ENCODE data around the gene CD7. TPM values are rescaled to one million over a fixed set of nuclear protein-coding genes. Genes with fewer than 3 reads are reported as not detected.
A peak's percentile ranks its signal among the peaks of the same experiment; 100 is the strongest.

The CD7 gene
- total and polyA plus RNA-seq, 10 donors = 14.8 to 60.1 (median 24.3) TPM

DNA sequence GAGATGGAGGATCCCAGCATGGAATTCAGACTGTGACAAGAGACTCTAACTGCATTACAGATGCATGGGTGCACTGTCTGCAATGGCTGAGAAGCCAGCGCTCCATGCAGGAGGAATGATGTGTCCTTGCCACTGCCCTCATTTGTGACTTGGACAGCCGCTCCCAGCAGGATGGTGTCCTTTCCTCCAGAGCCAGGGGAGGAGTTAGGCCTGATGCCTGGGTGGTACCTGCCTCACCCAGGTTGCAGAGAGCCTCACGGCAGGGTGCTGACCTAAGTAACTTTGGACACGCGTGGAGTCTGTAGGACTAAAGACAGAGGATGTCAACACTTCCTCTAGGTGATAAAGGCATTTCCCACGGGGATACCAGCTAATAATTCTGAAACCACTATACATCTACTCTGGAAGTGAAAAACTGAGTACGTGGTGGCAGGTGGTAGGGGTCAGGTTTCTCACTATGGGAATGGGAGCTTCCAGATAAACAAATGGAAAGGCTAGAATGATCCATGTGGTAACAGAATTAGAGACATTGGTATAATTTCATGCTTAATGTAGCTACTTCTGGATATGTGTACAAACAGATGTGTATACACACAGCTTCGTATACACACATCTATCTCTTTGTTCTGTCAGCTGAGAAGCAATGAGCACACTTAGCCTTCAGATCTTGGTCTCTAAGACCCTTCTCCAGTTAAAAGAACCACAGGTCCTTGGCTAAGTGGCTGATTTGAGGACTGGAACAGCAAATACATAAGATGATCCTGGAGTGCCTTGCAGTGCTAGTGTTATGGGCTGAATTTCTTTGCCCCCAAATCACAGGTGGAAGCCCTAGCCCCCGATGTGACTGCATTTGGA lies 30.2 kb downstream of the CD7 start:
- no peak overlapping the region for H3K4me3 ChIP-seq
- H3K9me3 ChIP-seq = no peaks in the 10 kb centered on the region
- intact Hi-C loops (cut with DNase I; ENCODE audit: low total_unique reads) = no loop called here
- no peaks in the 10 kb centered on the region for H3K27me3 ChIP-seq (replicated peaks in 1 of 7)
- H3K27ac ChIP-seq = peak overlapping the region in 4 of 8 donors; percentile 29 to 55 (median 38)
- DNase-seq = no peak
- H3K36me3 ChIP-seq = no peaks in the 10 kb centered on the region
- 62 to 78% (median 71%) methylated on average over 8 to 9 of the region's 9 CpGs for WGBS, 5 donors
- peaks cover 0 to 46% (median 21%) of the 10 kb centered on the region in 6 donors for H3K4me1 ChIP-seq
- no peak for TF ChIP-seq POLR2A (IDR thresholded peaks at IDR 0.05)
- TF ChIP-seq POLR2AphosphoS5 (IDR thresholded peaks at IDR 0.05) = no peak
- TF ChIP-seq, protein P1, sequence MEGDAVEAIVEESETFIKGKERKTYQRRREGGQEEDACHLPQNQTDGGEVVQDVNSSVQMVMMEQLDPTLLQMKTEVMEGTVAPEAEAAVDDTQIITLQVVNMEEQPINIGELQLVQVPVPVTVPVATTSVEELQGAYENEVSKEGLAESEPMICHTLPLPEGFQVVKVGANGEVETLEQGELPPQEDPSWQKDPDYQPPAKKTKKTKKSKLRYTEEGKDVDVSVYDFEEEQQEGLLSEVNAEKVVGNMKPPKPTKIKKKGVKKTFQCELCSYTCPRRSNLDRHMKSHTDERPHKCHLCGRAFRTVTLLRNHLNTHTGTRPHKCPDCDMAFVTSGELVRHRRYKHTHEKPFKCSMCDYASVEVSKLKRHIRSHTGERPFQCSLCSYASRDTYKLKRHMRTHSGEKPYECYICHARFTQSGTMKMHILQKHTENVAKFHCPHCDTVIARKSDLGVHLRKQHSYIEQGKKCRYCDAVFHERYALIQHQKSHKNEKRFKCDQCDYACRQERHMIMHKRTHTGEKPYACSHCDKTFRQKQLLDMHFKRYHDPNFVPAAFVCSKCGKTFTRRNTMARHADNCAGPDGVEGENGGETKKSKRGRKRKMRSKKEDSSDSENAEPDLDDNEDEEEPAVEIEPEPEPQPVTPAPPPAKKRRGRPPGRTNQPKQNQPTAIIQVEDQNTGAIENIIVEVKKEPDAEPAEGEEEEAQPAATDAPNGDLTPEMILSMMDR (IDR thresholded peaks at IDR 0.05 in 8 of 11, conservative IDR thresholded peaks at IDR 0.05 in 3 of 11) = no peak

DNA sequence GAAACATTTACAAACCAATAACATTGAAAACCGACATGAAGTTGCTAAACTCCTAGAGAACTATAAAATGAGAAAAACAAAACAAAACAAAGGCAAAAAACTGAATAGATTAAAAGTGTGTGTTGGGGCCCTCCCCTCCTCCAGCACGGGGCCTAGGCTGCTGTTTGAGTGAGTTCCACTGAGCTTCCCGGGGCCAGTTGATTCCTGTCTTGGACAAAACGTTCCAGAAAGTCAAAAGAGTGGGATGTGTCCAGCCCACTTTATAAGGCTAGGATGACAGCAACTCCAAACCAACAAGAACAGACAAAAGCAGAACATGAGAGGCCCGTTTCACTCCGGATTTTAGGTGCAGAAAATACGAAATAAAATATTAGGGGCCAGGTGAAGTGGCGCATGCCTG lies 32.3 kb downstream of the CD7 start:
- no peak for DNase-seq
- no peak overlapping the region for H3K4me3 ChIP-seq
- peak overlapping the region in 4 of 8 donors; percentile 15 to 66 (median 58) for H3K27ac ChIP-seq
- TF ChIP-seq POLR2AphosphoS5 (IDR thresholded peaks at IDR 0.05) = no peak
- no peak for TF ChIP-seq POLR2A (IDR thresholded peaks at IDR 0.05)
- TF ChIP-seq, protein P1 (IDR thresholded peaks at IDR 0.05 in 8 of 11, conservative IDR thresholded peaks at IDR 0.05 in 3 of 11) = no peak
- intact Hi-C loops (cut with DNase I; ENCODE audit: low total_unique reads) = no loop called here
- H3K27me3 ChIP-seq (replicated peaks in 1 of 7) = no peaks in the 10 kb centered on the region
- WGBS, 5 donors = 66 to 81% (median 72%) methylated on average over 8 of the region's 8 CpGs
- no peaks in the 10 kb centered on the region for H3K9me3 ChIP-seq
- no peaks in the 10 kb centered on the region for H3K36me3 ChIP-seq
- H3K4me1 ChIP-seq = peaks cover 0 to 55% (median 27%) of the 10 kb centered on the region in 6 donors

DNA sequence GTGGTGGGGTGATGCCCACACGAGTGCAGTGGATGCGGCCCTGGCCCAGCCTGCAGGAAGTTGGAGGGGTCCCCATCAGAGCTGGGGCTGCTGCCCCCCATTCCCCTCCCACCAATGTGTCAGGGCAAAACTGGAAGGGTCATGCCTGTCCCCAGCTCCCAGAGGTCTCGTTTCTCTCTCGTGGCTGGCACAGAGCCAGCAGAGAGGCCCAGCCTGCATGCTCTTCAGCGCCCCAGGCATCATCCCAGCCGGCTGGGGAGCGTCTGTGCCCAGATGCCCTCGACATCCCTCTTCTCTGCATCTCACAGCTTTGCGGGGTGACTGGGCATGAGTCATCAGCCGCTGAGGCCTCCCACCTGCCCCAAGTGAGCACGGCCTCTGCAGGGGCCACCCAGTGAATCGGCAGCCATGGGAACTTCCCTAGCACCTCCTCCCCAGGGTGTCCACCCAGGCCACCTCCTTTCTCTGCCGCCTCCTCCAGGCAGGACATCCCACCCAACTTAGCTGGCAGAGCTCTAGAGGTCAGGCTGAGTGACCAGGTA lies 34.1 kb downstream of the CD7 start:
- H3K4me3 ChIP-seq = no peak overlapping the region
- no peaks in the 10 kb centered on the region for H3K27me3 ChIP-seq (replicated peaks in 1 of 7)
- no peaks in the 10 kb centered on the region for H3K36me3 ChIP-seq
- no peaks in the 10 kb centered on the region for H3K9me3 ChIP-seq
- 35 to 52% (median 42%) methylated on average over 11 to 13 of the region's 13 CpGs for WGBS, 5 donors
- no peak for DNase-seq
- TF ChIP-seq POLR2AphosphoS5 (IDR thresholded peaks at IDR 0.05) (peak in 1 of 3 donors; percentile 48), POLR2A (IDR thresholded peaks at IDR 0.05) (no peak)
- peaks cover 0 to 63% (median 27%) of the 10 kb centered on the region in 6 donors for H3K4me1 ChIP-seq
- intact Hi-C loops (cut with DNase I; ENCODE audit: low total_unique reads) = no loop called here
- H3K27ac ChIP-seq = peak overlapping the region in 2 of 8 donors; percentile 63 to 66

DNA sequence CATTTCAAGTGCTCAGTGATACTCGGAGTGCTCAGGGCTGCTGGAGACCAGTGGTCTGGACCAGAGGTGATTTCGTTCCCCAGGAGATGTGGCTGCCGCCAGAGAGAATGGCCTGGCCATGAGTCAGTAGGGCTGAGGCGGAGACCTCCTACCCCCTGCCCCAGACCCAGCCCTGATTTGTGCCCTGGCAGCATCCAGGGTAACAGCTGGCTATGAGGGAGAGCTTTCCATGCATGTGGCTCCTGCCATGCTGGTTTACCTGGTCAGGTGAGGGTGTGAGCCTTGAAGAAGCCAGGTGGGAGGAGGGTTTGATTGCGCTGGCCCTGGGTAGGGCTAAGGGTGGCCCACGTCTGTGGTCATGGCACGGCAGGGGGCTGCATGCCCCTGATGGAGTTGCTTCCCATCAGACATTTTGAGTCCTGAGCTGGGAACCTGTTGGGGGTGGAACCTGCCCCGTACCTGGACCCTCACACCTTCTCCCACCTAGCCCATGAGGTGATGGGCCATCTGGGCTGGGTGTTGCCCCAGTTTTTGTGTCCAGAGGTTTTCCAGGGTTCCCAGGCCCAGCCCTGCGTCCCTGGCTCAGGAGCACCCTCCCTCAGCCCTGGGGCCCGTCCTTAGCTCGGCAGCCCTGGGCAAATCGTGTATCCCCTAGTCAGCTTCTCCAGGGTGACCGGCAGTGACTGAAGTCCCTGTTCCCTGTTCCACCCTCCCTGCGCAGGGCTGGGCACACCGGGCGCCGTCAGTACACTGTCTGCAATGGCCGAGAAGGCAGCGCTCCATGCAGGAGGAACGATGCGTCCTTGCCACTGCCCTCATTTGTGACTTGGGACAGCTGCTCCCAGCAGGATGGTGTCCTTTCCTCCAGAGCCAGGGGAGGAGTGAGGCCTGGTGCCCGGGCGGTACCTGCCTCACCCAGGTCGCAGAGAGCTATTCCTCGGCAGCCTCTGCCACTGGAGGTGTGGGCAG lies 34.9 kb downstream of the CD7 start:
- peaks cover 0 to 60% (median 23%) of the 10 kb centered on the region in 6 donors for H3K4me1 ChIP-seq
- H3K27ac ChIP-seq = peak overlapping the region in 2 of 8 donors; percentile 63 to 66
- intact Hi-C loops (cut with DNase I; ENCODE audit: low total_unique reads) = no loop called here
- no peak for TF ChIP-seq POLR2AphosphoS5 (IDR thresholded peaks at IDR 0.05)
- no peak for TF ChIP-seq POLR2A (IDR thresholded peaks at IDR 0.05)
- TF ChIP-seq, protein P1 (IDR thresholded peaks at IDR 0.05 in 8 of 11, conservative IDR thresholded peaks at IDR 0.05 in 3 of 11) = no peak
- no peaks in the 10 kb centered on the region for H3K9me3 ChIP-seq
- DNase-seq = peak; percentile 73
- H3K27me3 ChIP-seq (replicated peaks in 1 of 7) = no peaks in the 10 kb centered on the region
- 89 to 96% (median 91%) methylated on average over 19 to 25 of the region's 25 CpGs for WGBS, 5 donors
- H3K36me3 ChIP-seq = no peaks in the 10 kb centered on the region
- no peak overlapping the region for H3K4me3 ChIP-seq

All from spleen (tissue), 11 donors.